Measurements from ENCODE around the gene HNRNPH1. TPM values are rescaled to one million over a fixed set of nuclear protein-coding genes. Genes with fewer than 3 reads are reported as not detected.

The HNRNPH1 gene
- total RNA-seq, 1 experiment from 2014 or later: 249 TPM

DNA sequence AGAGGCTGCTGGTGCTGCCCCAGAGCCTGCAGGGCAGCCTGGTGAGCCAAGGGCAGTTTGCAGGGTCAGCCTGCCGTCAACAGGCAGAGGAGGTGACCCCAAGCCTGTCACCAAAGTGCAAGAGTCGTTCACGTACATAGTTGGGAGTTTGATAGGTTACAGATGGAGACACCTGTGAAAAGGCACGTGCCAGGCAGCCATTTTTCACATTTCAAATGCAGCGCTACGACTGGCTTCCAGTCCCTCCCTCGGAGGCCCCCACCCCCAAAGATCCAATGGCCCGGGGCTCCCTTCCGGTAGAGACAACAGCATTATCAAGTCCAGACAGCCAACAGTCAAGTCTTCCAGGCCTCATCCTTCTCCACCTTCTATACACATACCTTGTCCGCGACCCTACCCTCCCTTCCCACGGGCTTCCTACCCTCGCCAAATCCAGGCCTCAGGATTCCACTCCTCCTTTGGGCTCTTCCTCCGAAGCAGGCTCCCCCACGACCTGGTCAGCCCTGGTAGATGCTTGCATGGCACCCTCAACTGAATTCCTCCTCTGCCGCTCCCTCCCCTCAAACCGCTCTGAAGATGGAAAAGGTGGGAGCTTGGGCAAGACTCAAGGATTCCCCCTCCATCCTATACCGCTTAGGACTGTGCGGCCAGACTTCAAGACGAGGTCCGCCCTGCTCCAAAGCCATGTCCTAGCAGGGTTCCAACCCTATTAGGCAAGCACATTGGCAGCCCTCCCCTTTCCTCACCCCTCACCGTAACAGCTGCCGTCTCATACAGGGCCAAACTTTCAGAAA lies 13.2 kb downstream of the HNRNPH1 start:
- in situ Hi-C loops (cut with HindIII; ENCODE audit: low pct_unique_long_range_greater_than_20kb, low sequenced_read_pairs): no loop called here
- DNase-seq (ENCODE audit: low read depth, low spot score): no peak

DNA sequence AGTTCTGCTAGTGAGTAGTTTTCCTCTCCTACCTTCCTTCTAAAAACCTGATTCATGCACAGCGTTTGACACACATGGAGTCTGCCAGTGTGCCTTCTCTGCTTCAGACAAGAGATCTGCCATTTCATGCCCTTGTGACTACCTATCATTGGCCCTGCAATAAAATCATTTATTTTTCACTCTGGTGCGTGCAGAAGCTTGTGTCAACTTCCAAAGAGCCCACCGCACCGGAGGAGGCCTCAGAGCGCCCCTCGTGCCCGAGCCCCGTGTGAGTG lies 13.7 kb downstream of the HNRNPH1 start:
- in situ Hi-C loops (cut with HindIII; ENCODE audit: low pct_unique_long_range_greater_than_20kb, low sequenced_read_pairs): no loop called here
- no peak for DNase-seq (ENCODE audit: low read depth, low spot score)

DNA sequence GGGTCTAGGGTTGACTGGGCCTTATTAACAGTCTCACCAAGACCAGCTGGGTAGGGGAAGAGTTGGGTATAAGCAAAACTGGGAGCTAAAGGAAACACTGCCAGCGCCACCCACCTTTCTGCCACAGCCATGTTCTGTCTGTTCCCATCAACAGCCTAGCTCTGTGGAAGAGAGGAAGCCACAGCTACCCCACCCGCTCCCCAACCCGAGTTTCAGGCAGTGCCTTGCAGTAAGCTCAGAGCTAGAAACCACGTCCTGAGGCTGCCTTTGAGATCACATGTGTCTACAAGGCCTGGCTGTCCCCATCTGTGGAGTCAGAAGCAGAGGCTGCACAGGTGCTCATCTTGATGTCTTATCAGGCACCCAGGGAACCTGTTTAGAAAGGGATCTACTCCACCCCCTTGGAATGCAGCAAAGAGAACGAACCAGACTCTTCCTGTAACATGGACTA lies 15.3 kb downstream of the HNRNPH1 start:
- DNase-seq (ENCODE audit: low read depth, low spot score): no peak
- in situ Hi-C loops (cut with HindIII; ENCODE audit: low pct_unique_long_range_greater_than_20kb, low sequenced_read_pairs): no loop called here

DNA sequence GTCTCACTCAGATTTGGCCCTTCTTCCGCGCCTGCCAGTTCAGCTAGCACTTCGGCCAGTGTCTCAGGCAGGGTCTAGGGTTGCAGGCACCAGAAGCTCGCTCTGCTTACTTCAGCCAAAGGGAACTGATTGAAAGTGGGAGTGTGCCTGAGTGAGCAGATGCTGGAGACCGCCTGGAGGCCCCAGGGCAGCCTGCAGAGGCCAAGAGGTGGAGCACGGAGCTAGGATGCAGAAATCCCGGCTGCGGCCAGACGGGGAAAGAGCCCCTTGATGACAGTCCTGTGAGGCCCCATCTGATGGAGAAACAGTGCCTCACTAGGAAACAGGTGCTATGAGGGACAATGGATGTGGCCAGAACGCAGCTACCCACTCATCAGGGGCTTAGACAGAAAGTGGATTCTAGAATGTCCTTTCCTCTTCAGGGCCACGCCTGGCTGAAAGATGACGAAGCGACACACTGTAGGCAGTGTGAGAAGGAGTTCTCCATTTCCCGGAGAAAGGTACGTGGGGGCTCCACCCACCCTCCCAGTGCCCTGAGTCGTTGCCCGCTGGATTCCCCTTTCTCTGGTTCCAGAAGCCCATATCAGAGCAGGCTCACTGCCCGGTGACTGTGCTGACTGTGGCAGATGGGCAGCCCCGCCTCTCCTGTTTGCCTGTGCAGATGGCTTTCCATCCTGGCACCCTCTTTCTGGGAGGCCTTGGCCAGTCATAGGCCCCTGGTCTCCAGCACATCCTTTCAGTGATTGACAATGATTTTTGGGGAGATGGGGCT lies 16.1 kb downstream of the HNRNPH1 start:
- no peak for DNase-seq (ENCODE audit: low read depth, low spot score)
- in situ Hi-C loops (cut with HindIII; ENCODE audit: low pct_unique_long_range_greater_than_20kb, low sequenced_read_pairs): no loop called here

DNA sequence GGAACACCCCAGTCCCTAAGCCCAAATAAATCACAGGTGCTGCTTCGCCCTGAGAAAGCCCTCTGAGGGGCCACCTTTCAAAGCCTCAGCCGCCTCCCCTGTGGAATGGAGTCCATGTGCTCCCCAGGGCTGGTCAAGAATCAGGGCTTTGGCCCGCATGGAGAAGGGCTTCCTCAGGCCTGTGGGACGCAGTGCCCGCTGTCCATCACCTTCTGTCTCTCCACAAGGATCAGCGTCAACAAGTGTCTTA lies 16.6 kb downstream of the HNRNPH1 start:
- in situ Hi-C loops (cut with HindIII; ENCODE audit: low pct_unique_long_range_greater_than_20kb, low sequenced_read_pairs): no loop called here
- DNase-seq (ENCODE audit: low read depth, low spot score): no peak

DNA sequence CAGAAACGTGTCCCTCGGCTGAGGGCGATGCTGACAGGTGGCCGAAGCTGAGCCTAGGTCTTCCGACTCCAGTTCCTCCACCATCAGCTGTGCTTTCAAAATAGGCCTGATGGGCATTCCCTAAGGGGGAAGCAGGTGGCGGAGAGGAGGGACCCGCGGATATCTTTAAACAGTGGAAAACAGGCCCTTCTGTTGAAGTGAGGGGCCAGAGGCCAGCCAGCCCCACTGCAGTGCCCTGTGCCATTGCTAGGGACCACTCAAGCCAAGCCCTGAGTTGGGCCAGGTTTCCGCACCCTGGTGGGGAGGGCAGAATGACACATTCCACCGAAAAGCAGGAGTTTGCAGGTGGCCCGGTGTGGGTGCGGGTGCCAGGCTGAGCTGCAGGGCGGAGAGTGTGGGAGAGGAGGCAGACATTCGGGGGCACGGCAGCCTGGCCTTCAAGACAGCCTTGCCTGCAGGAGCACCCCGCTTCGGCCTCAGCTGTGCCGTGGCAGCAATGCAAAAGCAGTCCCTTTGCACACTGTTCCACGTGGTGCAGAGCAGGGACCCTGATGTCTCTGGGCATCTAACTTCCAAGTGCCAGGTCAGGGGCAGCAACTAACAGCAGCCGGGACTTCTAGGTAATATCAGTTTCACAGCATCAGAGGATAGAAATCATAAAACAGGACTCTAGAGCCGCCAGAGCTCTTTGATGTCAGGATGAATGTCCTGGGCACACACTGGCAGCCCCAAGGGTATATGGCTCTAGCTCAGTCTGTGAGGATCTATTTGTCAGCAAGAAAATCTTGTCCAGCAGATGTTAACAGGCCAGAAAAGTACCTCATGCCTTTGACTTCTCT lies 17.2 kb downstream of the HNRNPH1 start:
- DNase-seq (ENCODE audit: low read depth, low spot score): no peak
- in situ Hi-C loops (cut with HindIII; ENCODE audit: low pct_unique_long_range_greater_than_20kb, low sequenced_read_pairs): no loop called here

DNA sequence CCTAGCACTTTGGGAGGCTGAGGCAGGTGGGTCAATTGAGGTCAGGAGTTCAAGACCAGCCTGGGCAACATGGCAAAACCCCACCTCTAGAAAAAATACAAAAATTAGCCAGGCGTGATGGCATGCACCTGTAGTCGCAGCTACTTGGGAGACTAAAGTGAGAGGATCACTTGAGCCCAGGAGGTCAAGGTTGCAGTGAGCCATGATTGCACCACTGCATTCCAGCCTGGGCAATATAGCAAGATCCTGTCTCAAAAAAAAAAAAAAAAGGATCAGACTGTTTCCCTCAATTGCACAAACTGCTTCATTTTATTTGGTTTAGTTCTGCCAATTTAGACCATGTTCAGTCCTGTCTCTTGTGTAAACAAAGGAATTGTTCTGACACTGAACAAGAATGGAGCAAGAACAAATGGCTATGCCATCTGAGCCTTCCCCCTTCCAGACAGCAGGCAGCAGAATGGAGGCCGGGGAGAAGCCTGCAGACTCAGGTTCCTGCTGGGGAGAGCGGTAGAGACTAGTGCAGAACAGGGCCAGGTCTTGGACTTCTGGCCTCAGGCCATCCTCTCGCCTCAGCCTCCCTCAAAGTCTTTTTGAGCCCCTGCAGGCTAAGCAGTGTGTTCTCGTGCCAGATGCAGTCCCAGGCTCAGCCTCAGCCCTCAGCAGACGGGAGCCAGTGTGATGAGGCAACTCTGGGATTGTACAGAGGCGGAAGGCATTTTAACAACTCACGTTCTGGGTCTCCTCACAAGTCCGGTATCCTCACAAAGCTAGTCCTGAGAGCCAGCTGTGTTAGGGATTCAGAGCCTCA lies 18.2 kb downstream of the HNRNPH1 start:
- in situ Hi-C loops (cut with HindIII; ENCODE audit: low pct_unique_long_range_greater_than_20kb, low sequenced_read_pairs): no loop called here
- no peak for DNase-seq (ENCODE audit: low read depth, low spot score)

DNA sequence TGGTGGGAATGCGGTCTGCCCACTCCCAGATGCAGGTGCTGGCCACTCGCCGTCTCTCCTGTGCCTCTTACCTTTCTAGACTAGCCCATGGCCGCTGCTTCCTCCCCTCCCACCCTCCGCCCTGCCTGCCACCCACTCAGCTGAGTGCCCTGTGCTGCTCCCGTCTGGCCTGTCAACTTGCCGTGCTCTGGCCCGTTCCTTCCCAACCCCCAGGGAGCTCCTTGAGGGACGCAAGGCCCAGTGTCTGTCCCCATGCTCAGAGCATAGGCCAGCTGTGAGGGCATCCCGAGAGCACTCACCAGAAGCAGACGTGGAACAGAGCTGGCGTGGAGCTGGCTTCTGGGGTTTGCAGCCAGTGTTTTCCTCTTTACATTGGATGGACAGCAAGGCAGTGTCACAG lies 20.2 kb downstream of the HNRNPH1 start:
- in situ Hi-C loops (cut with HindIII; ENCODE audit: low pct_unique_long_range_greater_than_20kb, low sequenced_read_pairs): no loop called here
- no peak for DNase-seq (ENCODE audit: low read depth, low spot score)

DNA sequence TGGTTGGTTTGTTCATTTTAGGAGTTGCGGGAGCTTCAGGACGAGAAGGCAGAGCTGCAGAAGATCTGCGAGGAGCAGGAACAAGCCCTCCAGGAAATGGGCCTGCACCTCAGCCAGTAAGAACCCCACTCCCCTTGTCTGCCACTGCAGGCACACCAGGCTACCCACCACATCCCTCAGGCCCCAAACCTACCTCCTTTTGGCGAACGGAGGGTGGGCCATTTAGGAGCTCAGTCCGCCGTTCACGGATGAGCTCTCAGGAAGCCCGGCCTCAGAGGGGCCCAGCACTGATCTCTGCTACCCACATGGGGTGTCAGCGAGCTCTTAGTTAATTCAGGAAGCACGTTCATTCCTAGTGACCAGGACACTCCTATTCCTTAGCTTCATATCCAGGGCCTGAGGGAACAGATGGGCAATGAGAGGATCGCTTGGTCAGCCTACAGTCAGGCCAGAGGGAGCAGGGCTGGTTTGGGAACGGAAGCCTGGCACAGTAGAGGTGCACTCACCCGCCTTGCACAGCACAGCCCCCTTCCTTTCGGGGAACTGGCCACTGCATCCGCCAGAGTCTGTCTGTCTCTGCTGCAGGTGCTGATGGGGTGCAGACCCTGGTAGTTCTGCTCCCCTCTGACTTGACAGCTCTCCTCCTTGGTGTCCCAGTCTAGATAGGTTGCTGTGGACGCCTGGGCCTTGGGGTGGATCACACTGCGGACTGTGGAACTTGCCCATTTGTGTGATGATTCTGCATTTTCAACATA lies 21.4 kb downstream of the HNRNPH1 start:
- in situ Hi-C loops (cut with HindIII; ENCODE audit: low pct_unique_long_range_greater_than_20kb, low sequenced_read_pairs): no loop called here
- no peak for DNase-seq (ENCODE audit: low read depth, low spot score)

DNA sequence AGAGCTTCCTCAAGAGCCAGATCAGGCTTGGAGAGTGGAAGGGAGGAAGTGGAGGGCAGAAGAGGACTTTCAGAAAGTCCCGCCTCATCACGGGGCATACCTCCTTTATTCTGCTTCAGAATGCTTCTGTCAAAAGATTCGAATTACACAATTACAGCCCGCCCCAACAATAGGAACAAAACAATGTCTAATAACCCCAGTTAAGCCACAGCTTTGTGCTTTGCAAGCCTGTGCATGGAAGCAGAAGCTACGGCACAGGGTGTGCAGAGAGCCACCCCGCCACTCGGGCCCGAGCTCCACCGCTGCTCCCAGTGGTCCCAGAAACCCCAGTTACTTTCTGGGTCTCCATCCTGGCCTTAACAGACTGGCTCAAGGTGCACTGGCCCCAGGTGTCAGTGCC lies 23.5 kb downstream of the HNRNPH1 start:
- in situ Hi-C loops (cut with HindIII; ENCODE audit: low pct_unique_long_range_greater_than_20kb, low sequenced_read_pairs): no loop called here

DNA sequence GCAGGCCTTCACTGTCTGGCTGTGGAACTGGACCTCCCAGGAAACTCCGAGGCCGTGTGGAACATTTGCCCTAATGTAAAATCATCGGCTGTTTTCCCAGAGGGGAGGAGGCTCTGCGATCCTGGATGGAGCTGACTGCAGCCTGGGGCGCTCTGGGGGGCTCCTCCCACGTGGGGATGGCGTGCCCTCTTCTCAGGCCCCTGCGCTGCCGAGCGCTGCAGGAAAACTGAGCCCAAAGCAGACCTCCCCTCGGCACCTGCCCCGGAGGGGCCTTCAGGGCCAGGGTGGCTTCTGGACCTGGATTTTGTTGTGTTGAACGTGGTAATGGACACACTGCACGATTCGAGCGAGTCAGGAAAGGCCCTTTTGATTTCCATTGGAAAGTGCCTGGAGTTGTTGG lies 23.9 kb downstream of the HNRNPH1 start:
- no peak for DNase-seq (ENCODE audit: low read depth, low spot score)
- in situ Hi-C loops (cut with HindIII; ENCODE audit: low pct_unique_long_range_greater_than_20kb, low sequenced_read_pairs): no loop called here

More for the DNA sequence above, 23.5 kb downstream of the HNRNPH1 start:
- no peak for DNase-seq (ENCODE audit: low read depth, low spot score)

DNA sequence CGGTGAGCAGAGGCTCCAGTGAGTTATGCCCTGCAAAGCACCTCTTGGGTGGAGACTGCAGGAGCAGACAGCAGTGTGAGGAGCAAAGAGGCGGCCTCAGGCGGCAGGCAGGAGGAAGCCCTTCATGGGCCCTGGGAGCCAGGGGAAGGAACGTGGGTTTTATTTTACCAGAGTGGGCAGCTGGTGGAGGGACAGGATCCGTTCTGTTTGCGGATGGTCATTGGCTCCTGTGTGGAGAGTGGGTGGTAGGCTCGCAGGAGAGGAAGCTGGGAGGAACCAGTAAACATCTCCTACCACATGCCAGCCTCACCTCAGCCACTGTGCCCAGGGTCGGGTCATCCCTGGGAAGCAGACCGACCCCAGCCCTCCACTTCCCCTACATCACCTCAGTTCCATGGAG lies 24.4 kb downstream of the HNRNPH1 start:
- no peak for DNase-seq (ENCODE audit: low read depth, low spot score)
- in situ Hi-C loops (cut with HindIII; ENCODE audit: low pct_unique_long_range_greater_than_20kb, low sequenced_read_pairs): no loop called here

DNA sequence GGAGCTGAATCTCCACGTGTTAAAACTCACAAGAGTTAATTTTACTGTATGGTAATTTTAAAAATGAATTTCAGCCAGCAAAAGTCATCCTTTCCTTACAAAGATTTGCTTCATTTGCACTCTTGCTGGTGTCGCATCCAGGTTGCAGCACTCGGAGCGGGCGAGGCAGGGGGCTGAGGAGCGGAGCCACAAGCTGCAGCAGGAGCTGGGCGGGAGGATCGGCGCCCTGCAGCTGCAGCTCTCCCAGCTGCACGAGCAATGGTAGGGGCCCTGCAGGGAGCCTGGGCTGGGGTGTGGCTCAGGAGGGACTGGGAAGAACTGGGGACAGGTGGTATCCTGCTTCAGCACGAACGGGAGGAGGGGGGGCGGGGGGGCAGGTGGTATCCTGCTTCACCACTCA lies 27.1 kb downstream of the HNRNPH1 start:
- DNase-seq (ENCODE audit: low read depth, low spot score): no peak
- in situ Hi-C loops (cut with HindIII; ENCODE audit: low pct_unique_long_range_greater_than_20kb, low sequenced_read_pairs): no loop called here

DNA sequence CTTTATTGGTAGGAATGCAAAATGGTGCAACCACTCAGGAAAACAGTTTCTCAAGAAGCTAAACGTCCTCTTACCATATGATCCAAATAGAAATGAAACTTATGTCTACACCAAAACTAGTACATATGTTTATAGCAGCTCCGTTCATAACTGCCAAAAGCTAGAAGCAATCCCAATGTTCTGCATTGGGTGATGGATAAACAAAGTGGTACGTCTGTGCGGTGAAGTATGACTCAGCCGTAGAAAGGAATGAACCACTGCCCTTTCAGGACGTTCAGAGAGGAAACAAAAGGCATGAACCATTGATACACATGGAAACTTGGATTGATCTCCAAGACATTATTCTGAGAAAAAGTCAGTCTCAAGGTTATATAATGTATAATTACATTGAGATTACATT lies 27.6 kb downstream of the HNRNPH1 start:
- in situ Hi-C loops (cut with HindIII; ENCODE audit: low pct_unique_long_range_greater_than_20kb, low sequenced_read_pairs): no loop called here
- DNase-seq (ENCODE audit: low read depth, low spot score): no peak

DNA sequence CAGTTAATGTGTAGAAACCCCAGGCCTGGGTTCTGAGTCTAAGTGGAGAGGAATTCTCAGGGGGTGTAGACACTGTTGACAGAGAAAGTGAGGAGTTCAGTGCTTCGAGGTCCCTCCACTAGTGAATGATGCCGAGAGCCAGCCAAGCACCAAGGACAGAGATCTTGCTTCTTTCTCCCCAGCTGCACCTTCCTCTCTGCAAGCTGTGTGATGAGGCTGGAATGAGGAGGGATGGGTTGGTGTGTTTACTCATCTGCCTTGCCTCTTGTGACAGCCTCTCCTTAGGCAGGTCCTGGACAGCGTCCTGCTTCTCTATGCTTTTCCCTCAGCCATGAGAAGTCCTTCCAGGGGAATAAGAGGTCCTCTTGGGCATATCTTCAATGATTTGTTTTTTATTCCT lies 35.3 kb downstream of the HNRNPH1 start:
- in situ Hi-C loops (cut with HindIII; ENCODE audit: low pct_unique_long_range_greater_than_20kb, low sequenced_read_pairs): no loop called here
- DNase-seq (ENCODE audit: low read depth, low spot score): no peak

DNA sequence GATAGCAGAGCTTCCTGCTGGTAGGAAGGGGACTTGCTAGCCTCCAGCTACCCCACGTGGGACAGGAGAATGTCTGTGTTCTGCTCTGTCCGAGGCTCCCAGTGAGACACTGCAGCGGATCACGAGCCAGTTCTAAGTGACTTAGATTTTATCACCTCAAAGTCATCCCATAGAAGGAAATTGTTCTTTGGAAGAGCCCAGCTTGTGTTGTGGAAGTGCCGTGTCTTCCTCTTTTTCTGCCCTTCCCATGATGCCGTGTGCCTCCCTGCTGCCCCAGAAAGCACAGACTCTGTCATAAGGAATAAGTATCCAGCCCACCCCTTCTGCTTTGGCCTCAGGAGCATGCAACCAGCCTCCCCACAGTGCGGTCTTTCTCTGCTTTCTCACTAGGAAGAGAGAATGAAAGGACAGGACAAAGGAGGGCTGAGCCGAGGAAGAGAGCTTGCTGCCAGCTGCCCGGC lies 37.5 kb downstream of the HNRNPH1 start:
- no peak for DNase-seq (ENCODE audit: low read depth, low spot score)
- in situ Hi-C loops (cut with HindIII; ENCODE audit: low pct_unique_long_range_greater_than_20kb, low sequenced_read_pairs): no loop called here

DNA sequence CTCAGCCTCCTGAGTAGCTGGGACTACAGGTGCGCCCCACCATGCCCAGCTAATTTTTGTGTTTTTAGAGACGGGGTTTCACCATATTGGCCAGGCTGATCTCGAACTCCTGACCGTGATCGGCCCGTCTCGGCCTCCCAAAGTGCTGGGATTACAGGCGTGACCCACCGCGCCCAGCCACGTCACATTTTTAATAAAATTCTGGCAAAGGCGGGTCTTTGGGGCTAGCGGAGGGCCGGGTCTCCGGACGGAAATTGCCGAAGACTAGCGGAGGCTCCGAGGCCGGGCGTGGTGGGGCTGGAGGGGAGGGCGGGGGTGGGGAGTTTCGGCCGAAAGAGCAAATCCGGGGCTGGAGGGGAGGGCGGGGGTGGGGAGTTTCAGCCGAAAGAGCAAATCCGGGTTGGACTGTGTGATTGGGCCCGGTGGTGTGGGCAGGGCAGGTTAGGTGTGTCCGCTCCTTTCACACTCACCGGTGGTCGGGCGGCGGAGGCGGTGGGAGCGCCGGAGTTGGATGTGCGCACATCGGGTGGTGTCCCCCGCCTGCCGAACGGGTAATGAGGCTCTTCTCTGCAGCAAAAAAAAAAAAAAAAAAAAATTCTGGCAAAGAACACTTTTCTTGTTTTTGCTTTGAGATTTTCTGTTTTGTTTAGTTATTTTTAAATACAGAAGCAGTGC lies 46.0 kb downstream of the HNRNPH1 start:
- no peak for DNase-seq (ENCODE audit: low read depth, low spot score)
- in situ Hi-C loops (cut with HindIII; ENCODE audit: low pct_unique_long_range_greater_than_20kb, low sequenced_read_pairs): no loop called here
